Keratinocyte (primary cell): ENCODE measurements around the gene PPP2R5B. TPM values are rescaled to one million over a fixed set of nuclear protein-coding genes. Genes with fewer than 3 reads are reported as not detected.

Source experiments
- DNase-seq: peaks from one replicate; pipeline ENCODE4 v3.0.0-alpha.2; 2011; ENCODE audit warnings: low read depth, missing footprints, low spot score
- FAIRE-seq: peaks from 2 replicates; lab custom pipeline; 2011; peaks lifted over from hg19 to GRCh38; lab: Jason Lieb, UNC
- H2AFZ ChIP-seq: 2 replicates; pipeline ENCODE4 v1.6.0; 2012; ENCODE audit warnings: low read length, control low read depth, inconsistent platforms; ENCODE audit not compliant: control insufficient read depth
- H3K27ac ChIP-seq: 2 replicates; pipeline ENCODE4 v1.5.1; 2011; ENCODE audit warnings: low read length; ENCODE audit not compliant: control insufficient read depth, insufficient read depth
- H3K27me3 ChIP-seq: 3 replicates; pipeline ENCODE4 v1.6.0; 2011; ENCODE audit warnings: low read length; ENCODE audit not compliant: control insufficient read depth, insufficient read depth; ENCODE audit errors: extremely low read depth
- H3K36me3 ChIP-seq, 2 experiments: 2 replicates in 1 of 2; 3 replicates in 1 of 2; pipeline ENCODE4 v1.5.1; 2011; ENCODE audit warnings: low read length in 2 of 2, mild to moderate bottlenecking in 1 of 2; ENCODE audit not compliant: control insufficient read depth in 2 of 2, insufficient read depth in 2 of 2; ENCODE audit errors: extremely low read depth in 1 of 2
- H3K4me1 ChIP-seq: 3 replicates; pipeline ENCODE4 v1.5.1; 2011; ENCODE audit warnings: low read length; ENCODE audit not compliant: control insufficient read depth, insufficient read depth; ENCODE audit errors: extremely low read depth
- H3K4me2 ChIP-seq: 3 replicates; pipeline ENCODE4 v1.6.0; 2011; ENCODE audit warnings: low read depth, low read length; ENCODE audit not compliant: control insufficient read depth, insufficient read depth; ENCODE audit errors: extremely low read depth
- H3K4me3 ChIP-seq, 3 experiments: fragments of 200-600 bp in 1 of 3; sonication (generic) in 1 of 3; 2 replicates in 2 of 3; 3 replicates in 1 of 3; pipeline ENCODE4 v1.5.1; 2011 to 2016; ENCODE audit warnings: low read length in 3 of 3, mild to moderate bottlenecking in 3 of 3, control low read depth in 2 of 3, inconsistent platforms in 1 of 3, low read depth in 1 of 3, mixed read lengths in 1 of 3, mixed run types in 1 of 3, moderate library complexity in 1 of 3; ENCODE audit not compliant: control insufficient read depth in 2 of 3, insufficient read depth in 2 of 3; ENCODE audit errors: extremely low read depth in 1 of 3
- H3K79me2 ChIP-seq: 2 replicates; pipeline ENCODE4 v1.6.0; 2012; ENCODE audit warnings: low read length; ENCODE audit not compliant: control insufficient read depth, insufficient read depth
- H3K9ac ChIP-seq: 3 replicates; pipeline ENCODE4 v1.6.0; 2011; ENCODE audit warnings: low read length; ENCODE audit not compliant: control insufficient read depth, insufficient read depth; ENCODE audit errors: extremely low read depth
- H3K9me1 ChIP-seq: 3 replicates; pipeline ENCODE4 v1.6.0; 2011; ENCODE audit warnings: low read length; ENCODE audit not compliant: control insufficient read depth, insufficient read depth; ENCODE audit errors: extremely low read depth
- H3K9me3 ChIP-seq: 2 replicates; pipeline ENCODE4 v1.5.1; 2012; ENCODE audit warnings: low read depth, low read length; ENCODE audit not compliant: control insufficient read depth
- H4K20me1 ChIP-seq: 3 replicates; pipeline ENCODE4 v1.6.0; 2011; ENCODE audit warnings: low read length; ENCODE audit not compliant: control insufficient read depth, insufficient read depth; ENCODE audit errors: extremely low read depth
- EZH2 ChIP-seq: IDR thresholded peaks from one replicate; pipeline ENCODE4 v1.6.1; 2012; ENCODE audit warnings: inconsistent platforms, mild to moderate bottlenecking, low read length, moderate library complexity
- dilution Hi-C: fragments of 300-500 bp; cut with MboI; formaldehyde crosslinking; loops from one replicate; pipeline ENCODE4 v1.7.0; 2020; ENCODE audit warnings: low sequenced_read_pairs; ENCODE audit not compliant: extremely low pct_ligation_motif_present
- polyA plus RNA-seq, 5 experiments: library from polyadenylated mRNA; depleted of rRNA in 3 of 5; stranded (reverse) in 3 of 5; stranded (forward) in 1 of 5; unstranded in 1 of 5; fragments of >200 nt; gene quantifications; 1 replicate in 1 of 5; 2 replicates in 3 of 5; 3 replicates in 1 of 5; pipeline versions ENCODE4 v1.2.1 to v1.2.3, GENCODE V29; 2011 to 2012; ENCODE audit warnings: missing spikeins in 2 of 5, low read depth in 1 of 5, low replicate concordance in 1 of 5
- TF ChIP-seq, protein P1 (sequence below), 3 experiments: IDR thresholded peaks in 1 of 3; conservative IDR thresholded peaks in 1 of 3; optimal IDR thresholded peaks in 1 of 3; 2 replicates in 2 of 3; 3 replicates in 1 of 3; pipeline versions ENCODE3 to v1.5.1; 2011; ENCODE audit warnings: low read length in 3 of 3, mild to moderate bottlenecking in 3 of 3, moderate library complexity in 2 of 3, control low read depth in 1 of 3, inconsistent platforms in 1 of 3; ENCODE audit not compliant: insufficient read depth in 2 of 3; ENCODE audit errors: extremely low read depth in 1 of 3

The PPP2R5B gene
- polyA plus RNA-seq, 1 donor (not counting 4 experiments of a cell fraction or from before 2014, with no cell fraction given): 16.4 TPM

DNA sequence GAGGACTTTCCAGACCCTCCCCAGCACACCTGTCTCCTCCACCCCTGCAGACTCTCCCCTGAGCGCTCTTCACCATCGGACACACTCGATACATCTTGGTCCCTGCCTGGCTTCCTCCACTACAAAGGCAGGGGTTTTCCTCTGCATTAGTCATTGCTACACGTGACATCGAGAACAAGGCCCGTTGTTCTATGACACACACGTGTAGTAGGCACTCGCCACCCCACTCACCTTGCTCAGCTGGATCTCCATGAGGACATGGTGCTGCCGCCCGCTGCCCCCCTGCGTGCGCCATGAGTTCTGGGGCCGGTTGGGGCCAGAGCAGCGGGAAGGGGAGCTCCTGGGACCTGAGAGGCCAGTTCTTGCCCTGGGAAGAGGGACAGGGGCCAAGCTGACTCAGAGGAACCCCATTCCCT lies 24.2 kb upstream of the PPP2R5B start:
- no peak overlapping the region for H2AFZ ChIP-seq
- H3K4me1 ChIP-seq: peaks cover 10% of the 10 kb centered on the region
- dilution Hi-C loops: no loop called here
- FAIRE-seq (peak; percentile 86), DNase-seq (no peak)
- H3K4me2 ChIP-seq: peak overlapping the region; percentile 14
- peak overlapping the region; percentile 31 for H3K9ac ChIP-seq
- H3K9me1 ChIP-seq: no peaks in the 10 kb centered on the region
- no peak overlapping the region for H3K4me3 ChIP-seq
- H3K79me2 ChIP-seq: no peaks in the 10 kb centered on the region
- H4K20me1 ChIP-seq: no peaks in the 10 kb centered on the region
- H3K36me3 ChIP-seq: peaks cover 11 to 30% of the 10 kb centered on the region in 2 experiments
- H3K9me3 ChIP-seq: no peaks in the 10 kb centered on the region
- H3K27ac ChIP-seq: peak overlapping the region; percentile 42
- no peaks in the 10 kb centered on the region for H3K27me3 ChIP-seq
- TF ChIP-seq, protein P1, sequence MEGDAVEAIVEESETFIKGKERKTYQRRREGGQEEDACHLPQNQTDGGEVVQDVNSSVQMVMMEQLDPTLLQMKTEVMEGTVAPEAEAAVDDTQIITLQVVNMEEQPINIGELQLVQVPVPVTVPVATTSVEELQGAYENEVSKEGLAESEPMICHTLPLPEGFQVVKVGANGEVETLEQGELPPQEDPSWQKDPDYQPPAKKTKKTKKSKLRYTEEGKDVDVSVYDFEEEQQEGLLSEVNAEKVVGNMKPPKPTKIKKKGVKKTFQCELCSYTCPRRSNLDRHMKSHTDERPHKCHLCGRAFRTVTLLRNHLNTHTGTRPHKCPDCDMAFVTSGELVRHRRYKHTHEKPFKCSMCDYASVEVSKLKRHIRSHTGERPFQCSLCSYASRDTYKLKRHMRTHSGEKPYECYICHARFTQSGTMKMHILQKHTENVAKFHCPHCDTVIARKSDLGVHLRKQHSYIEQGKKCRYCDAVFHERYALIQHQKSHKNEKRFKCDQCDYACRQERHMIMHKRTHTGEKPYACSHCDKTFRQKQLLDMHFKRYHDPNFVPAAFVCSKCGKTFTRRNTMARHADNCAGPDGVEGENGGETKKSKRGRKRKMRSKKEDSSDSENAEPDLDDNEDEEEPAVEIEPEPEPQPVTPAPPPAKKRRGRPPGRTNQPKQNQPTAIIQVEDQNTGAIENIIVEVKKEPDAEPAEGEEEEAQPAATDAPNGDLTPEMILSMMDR (optimal IDR thresholded peaks at IDR 0.05 in 1 of 3, IDR thresholded peaks at IDR 0.05 in 1 of 3, conservative IDR thresholded peaks at IDR 0.05 in 1 of 3; ENCODE audit: extremely low read depth in 1 of 3, insufficient read depth in 2 of 3, low read length in 3 of 3): no peak
- TF ChIP-seq EZH2: no peak

DNA sequence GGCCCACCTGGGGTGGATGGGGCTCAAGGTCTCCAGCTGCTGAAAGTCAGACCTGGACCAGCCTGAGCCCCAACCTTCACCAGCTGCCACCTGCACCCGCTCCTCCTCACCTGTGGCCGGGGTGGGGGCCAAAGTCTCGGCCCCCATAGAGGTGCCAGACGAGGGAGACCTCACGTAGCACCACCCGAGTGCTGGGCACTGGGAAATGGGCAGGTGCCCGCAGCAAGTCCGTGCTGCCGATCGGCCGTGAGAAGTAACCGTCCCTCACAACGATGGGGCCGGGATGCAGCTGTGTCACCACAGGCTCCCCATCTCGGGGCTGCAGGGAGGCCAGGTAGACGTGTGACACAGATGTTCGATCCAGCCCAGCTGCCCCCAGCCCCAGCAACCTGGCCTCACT lies 23.7 kb upstream of the PPP2R5B start:
- Histone ChIP-seq H3K9ac (peak overlapping the region; percentile 31), H3K9me1 (no peaks in the 10 kb centered on the region), H3K36me3 (peaks cover 14 to 31% of the 10 kb centered on the region in 2 experiments), H3K27ac (peak overlapping the region; percentile 42), H3K9me3 (no peaks in the 10 kb centered on the region), H3K4me1 (peaks cover 10% of the 10 kb centered on the region), H2AFZ (no peak overlapping the region), H3K4me2 (peak overlapping the region; percentile 2), H3K27me3 (no peaks in the 10 kb centered on the region), H3K4me3 (no peak overlapping the region), H3K79me2 (no peaks in the 10 kb centered on the region), H4K20me1 (no peaks in the 10 kb centered on the region)
- FAIRE-seq (no peak), DNase-seq (no peak)
- dilution Hi-C loops: no loop called here
- TF ChIP-seq EZH2: no peak
